Stromal cell of bone marrow (primary cell): ENCODE measurements around the gene VSTM4.

ENCODE experiments used
- DNase-seq: peaks from one replicate; pipeline ENCODE4 v3.0.0-alpha.2; 2012; ENCODE audit warnings: low read depth

The VSTM4 gene

GRCh38 chr10:49091450-49092210, 23.7 kb downstream of the VSTM4 start:
- no peak for DNase-seq

GRCh38 chr10:49090696-49091380, 24.5 kb downstream of the VSTM4 start:
- DNase-seq, result no peak

GRCh38 chr10:49090189-49090575, 25.1 kb downstream of the VSTM4 start:
- no peak for DNase-seq

GRCh38 chr10:49089557-49090188, 25.6 kb downstream of the VSTM4 start:
- DNase-seq, result no peak

GRCh38 chr10:49089152-49089551, 26.2 kb downstream of the VSTM4 start:
- DNase-seq, result no peak

- DNase-seq, result no peak
Observed at GRCh38 chr10:49086889-49087288, 28.4 kb downstream of the VSTM4 start.

GRCh38 chr10:49083261-49083660, 32.1 kb downstream of the VSTM4 start:
- DNase-seq, result no peak

GRCh38 chr10:49082766-49083165, 32.6 kb downstream of the VSTM4 start:
- DNase-seq, result no peak

GRCh38 chr10:49081547-49082275, 33.6 kb downstream of the VSTM4 start:
- DNase-seq, result no peak

- DNase-seq, result no peak
Observed at GRCh38 chr10:49080965-49081364, 34.4 kb downstream of the VSTM4 start.

GRCh38 chr10:49080071-49080470, 35.3 kb downstream of the VSTM4 start:
- DNase-seq, result peak; percentile 33

- no peak for DNase-seq
Observed at GRCh38 chr10:49079499-49079898, 35.8 kb downstream of the VSTM4 start.

GRCh38 chr10:49079072-49079471, 36.2 kb downstream of the VSTM4 start:
- DNase-seq, result no peak

- no peak for DNase-seq
Observed at GRCh38 chr10:49078433-49078832, 36.9 kb downstream of the VSTM4 start.

GRCh38 chr10:49076741-49077521, 38.4 kb downstream of the VSTM4 start:
- DNase-seq, result no peak

- DNase-seq, result no peak
Observed at GRCh38 chr10:49076319-49076718, 39.0 kb downstream of the VSTM4 start.

- DNase-seq, result no peak
Observed at GRCh38 chr10:49075743-49076142, 39.6 kb downstream of the VSTM4 start.

- no peak for DNase-seq
Observed at GRCh38 chr10:49074836-49075682, 40.3 kb downstream of the VSTM4 start.

GRCh38 chr10:49072166-49072885, 43.0 kb downstream of the VSTM4 start:
- no peak for DNase-seq

GRCh38 chr10:49071160-49071761, 44.1 kb downstream of the VSTM4 start:
- no peak for DNase-seq
